ENCODE results near the gene PHRF1. TPM values are rescaled to one million over a fixed set of nuclear protein-coding genes. Genes with fewer than 3 reads are reported as not detected.

The PHRF1 gene
- polyA plus RNA-seq, 10 donors: 13.5 to 22.1 (median 16.5) TPM

- no peak for DNase-seq
Measured at GRCh38 chr11:538431-539051, 37.7 kb upstream of the PHRF1 start.

DNA sequence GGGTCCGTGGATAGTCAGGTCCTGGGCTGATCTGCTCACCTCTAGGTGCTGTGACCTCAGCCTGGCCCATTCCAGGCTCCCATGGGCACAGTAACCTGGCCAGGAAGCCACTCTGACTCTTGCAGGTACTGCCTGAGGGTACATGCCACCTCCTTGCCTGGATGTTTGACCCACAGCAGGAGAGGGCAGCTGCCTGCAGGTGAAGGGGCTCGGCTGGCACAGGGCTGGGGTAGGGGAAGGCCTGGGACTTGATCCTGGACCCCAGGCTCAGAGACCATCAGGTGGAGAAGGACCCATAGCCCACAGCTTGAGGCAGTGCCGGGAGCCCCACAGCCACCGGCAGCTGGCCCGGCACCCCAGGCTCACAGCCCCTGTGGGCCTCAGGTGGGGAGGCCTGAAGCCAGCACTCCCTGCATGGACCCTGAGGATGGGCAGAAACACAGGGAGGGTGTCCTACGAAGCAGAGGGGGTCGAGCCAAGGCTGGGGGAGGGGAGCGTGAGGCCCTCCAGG is 36.2 kb upstream of the PHRF1 start:
- no peak for DNase-seq

GRCh38 chr11:540583-541432 is 35.5 kb upstream of the PHRF1 start:
- DNase-seq: no peak

- DNase-seq: no peak
Measured at GRCh38 chr11:541433-541885, 34.8 kb upstream of the PHRF1 start.

DNA sequence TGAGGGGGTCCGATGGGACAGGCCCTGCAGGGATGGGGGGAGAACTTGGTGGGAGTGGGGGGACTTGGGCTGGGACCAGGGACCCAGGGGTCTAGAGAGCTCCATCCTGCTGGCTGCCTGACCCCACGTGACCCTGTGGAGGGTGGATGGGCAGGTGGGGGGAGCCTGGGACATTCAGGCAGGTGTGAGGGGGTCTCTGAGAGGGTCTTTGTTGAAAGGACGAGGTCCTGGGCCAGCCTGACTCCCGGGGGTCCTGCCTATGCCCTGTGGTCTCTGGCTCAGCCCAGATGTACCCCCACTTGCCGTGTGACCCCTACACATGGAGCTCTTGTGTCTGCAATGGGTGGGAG is 31.5 kb upstream of the PHRF1 start:
- no peak for DNase-seq

- DNase-seq: no peak
Measured at GRCh38 chr11:545171-545570, 31.1 kb upstream of the PHRF1 start.

DNA sequence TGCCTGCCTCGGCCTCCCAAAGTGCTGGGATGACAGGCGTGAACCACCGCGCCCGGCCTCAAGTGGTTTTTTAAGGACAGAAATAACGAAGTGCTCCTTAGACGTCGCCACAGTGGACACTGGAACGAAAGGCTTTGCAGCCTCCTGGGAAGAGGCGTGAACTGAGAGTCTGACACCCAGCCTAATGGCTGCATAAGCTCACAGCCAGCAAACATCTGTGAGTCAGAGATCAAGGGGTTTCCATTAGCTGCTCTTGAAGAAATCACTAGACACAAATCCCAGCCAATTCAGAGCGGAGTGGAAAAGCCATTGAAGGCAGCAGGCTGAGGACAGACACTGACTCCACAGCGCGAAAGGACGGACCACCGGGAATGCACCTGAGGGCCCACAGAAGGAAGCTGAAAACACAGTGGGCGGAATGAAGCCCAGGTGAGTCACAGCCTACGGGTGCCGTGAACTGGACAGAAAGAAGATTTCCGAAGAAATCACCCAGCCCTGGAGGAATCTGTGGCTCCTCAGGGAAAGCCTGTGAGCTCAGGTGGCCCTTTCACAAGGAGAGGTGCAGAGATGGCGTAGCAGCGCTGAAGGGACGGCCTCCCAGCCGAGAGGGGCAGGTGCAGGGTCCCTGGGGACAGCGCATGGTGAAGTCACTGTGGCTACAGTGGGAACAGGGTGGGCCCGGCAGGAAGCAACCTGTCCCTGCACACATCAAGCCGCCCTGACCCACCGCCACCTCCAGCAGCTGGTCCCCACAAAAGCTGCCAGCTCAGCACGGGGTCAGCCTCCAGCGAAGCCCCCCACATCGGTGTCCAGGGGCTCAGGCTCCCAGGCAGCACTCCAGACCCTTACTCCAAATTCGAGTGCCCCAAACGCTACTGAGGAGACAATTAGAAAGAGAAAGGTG is 27.3 kb upstream of the PHRF1 start:
- no peak for DNase-seq

DNA sequence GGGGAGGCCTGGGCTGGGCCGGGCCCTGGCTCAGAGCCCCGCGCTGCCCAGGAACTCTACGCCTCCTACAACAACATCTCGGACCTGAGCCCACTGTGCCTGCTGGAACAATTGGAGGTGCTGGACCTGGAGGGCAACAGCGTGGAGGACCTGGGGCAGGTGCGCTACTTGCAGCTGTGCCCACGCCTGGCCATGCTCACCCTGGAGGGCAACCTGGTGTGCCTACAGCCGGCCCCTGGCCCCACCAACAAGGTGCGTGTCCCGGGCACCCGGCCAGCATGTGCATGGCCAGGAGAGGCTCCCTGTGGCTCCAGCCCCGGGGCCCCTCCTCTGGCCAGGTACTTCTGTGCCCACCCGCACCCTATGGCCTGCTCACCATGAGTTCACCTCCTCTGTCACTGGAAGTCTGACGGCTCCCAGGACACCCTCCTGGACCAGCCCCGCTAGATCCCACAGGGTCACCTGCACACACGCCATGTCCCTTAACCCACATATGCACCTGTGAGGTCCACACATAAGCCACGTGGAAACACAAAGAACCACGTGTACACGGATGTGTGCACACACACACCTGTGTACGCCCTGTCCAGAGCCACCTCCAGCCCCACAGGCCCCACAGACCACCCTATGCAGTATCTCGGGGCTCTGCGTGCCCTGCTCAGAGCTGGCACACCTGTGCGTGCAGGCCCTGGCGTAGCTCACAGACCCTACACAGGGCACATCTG is 26.1 kb upstream of the PHRF1 start:
- no peak for DNase-seq

- DNase-seq: no peak
Measured at GRCh38 chr11:550746-551085, 25.6 kb upstream of the PHRF1 start.

- no peak for DNase-seq
Measured at GRCh38 chr11:551131-551530, 25.1 kb upstream of the PHRF1 start.

GRCh38 chr11:551596-551995 is 24.7 kb upstream of the PHRF1 start:
- DNase-seq: no peak

DNA sequence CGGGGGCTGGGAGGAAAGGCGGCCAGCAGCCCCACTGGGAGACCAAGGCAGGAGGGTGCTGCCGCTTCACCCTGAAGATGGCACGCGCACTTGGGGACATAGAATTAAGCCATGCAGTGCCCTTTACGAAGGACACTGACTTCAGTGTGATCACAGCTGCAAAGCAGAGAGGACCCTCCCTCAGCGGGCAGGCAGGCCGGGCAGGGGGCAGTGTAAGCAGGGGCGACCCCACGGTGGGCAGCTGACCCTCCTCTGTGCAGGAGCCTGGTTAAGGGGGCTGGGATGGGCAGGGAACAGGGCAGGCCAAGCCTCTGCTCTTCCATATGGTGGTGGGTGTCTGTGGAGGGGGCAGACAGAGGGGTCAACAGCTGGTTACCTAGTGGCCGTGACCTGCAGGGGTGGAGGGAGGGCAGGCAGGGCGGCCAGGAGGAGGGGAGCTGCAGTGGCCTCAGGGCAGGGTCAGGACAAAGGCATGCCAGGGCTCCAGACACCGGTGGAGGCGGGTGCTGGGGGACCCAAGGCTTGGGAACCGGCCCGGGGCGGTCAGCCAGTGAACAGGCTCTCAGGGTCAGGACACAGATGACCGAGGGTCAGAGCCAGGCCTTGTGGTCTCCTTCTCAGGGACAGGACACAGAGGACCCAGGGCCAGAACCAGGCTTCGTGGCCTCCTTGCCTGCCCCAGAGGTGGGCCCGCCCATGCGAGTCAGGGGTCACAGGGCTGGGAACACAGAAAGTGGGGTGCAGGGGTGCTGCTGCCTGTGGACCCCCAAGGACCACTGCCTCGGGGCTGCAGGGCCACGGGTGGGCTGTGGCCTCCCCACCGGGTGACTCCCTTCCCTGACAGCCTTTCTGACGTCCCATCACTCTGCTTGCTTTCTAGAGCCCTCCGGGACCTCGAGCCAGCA is 22.9 kb upstream of the PHRF1 start:
- no peak for DNase-seq

DNA sequence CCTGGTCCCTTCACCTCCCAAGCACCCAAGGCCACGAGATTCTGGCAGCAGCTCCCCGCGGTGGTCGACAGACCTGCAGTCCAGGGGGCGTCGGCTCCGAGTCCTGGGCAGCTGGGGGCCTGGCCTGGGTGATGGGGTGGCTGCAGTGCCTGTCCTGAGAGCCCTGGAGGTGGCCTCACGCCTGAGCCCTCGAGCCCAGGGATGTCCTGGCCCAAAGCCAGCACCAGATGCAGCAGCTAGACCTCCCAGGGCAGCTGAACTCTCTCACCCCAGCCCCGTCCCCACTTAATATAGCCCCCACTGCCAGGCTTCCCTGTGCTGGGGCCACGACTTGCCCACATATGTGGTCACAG is 22.3 kb upstream of the PHRF1 start:
- no peak for DNase-seq

DNA sequence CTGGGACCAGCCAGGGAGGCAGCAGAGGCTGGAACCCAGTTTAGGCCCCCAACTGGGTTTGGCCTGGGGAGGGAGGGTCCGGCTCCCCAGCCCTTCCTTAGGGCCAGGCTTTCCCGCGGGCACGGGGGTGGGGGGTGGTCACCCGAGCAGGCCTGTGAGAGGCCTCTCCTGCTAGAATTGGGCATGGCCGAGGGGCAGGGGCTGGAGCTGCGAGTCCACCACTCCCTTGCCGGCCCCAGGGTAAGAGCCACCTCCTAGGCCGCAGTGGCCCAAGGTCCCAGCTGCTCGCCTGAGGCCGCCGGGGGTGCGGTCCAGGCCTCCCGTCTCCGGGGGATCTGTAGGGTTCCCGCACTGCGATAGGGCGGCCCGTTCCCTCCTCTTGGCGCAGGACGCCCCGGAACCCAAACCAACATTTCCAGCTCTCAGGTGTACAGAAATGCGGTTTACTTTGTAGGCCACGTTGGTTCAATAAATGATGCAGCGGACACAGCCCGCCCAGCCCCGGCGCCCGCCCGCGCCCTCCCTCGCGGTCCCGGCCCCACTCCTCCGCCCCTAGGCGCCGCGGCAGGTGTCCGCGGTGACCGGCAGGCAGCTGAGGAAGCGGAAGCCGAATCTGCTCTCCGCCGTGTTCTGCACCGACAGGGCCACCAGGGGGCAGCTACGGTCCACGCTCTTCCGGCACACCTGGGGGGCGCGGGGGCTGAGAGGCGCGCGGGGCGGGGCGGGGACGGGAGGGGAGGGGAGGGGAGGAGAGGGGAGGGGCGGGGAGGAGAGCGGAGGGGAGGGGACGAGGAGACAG is 21.6 kb upstream of the PHRF1 start:
- DNase-seq: peak in 1 of 3 donors; percentile 68

DNA sequence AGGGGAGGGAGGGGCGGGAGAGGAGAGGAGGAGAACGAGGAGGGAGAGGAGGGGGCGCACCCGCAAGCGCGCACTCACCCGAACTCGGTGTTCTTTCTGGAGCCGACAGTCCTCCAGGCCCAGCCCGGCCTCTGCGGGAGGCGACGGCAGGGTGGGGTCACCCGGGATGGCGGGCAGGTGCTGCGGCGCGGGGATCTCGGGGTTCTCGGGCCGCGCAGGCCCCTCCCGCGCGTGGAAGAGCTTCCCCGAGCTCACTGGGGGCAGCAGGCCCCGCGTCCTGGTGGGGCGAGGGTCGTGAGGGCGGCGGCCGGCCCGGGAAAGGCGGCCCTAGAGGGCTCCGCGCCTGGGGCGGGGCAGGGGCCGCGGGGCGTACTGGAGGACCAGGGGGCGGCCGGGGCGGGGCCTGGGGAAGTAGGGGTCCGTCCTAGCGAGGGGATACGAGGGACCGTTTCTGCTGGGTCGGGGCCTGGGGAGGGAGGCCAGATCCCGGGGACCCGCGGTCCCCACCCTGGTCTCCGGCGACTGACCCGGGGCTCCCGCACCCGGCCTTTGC is 21.0 kb upstream of the PHRF1 start:
- DNase-seq: no peak

GRCh38 chr11:555780-556661 is 20.2 kb upstream of the PHRF1 start:
- DNase-seq: no peak

DNA sequence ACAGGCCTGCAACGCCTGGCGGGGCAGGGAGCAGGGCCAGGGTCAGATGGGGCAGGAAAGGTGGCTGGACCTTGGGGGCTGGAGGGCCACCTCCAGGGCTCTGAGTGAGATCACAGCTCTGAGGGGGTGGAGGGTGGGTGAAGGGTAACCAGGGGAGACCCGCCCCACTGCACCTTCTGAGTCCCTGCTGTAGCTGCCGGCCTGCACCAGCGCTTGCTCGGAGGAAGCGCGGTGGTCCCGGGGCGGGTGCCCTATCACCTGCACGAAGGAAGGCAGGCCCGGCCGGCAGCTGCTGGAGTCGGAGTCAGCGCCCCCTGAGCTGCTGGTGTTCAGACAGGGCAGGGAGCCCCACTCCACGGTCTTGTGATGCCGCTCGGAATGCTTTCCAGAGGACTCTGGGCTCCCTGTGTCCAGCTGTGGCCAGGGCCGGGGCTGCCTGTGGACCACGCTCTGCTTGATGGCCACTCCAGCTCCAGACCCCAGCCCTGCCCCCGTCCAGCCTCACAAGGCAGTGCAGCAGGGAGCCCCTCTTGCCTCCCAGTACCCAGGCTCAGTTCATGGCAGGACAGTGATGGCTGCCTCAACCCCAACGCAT is 19.5 kb upstream of the PHRF1 start:
- no peak for DNase-seq

Measured in muscle of back (tissue), 11 donors.